Caco-2 (cell line): ENCODE data around the gene ALDH16A1. TPM values are rescaled to one million over a fixed set of nuclear protein-coding genes. Genes with fewer than 3 reads are reported as not detected.
"Not testable (repeated sequence)": the region's sequence is repeated elsewhere in the genome, so short reads cannot be mapped to it uniquely, and the experiment has no call there.

Source experiments
- BruUV-seq: library from RNA; stranded (reverse); fragments of 400-500 nt; replicated peaks from 2 replicates; lab custom pipeline; 2021; lab: Mats Ljungman, UMichigan
- CTCF ChIA-PET: fragments of 300-600 bp; sonication (Branson Sonifier 250); formaldehyde crosslinking; loops from one replicate; lab custom pipeline; 2022; ENCODE audit warnings: antibody characterized with exemption; lab: Charles Lee
- POLR2A ChIA-PET: fragments of 300-600 bp; sonication (Branson Sonifier 250); formaldehyde crosslinking; loops from one replicate; lab custom pipeline; 2022; ENCODE audit warnings: antibody characterized with exemption; lab: Charles Lee
- DNase-seq, 2 experiments: peaks; one replicate each; pipeline versions ENCODE4 v3.0.0 to v3.0.0-alpha.2; 2020 to 2022
- H3K27me3 ChIP-seq: replicated peaks from 2 replicates; pipeline ENCODE4 v1.6.0; 2011; ENCODE audit warnings: low read length; ENCODE audit not compliant: control insufficient read depth, insufficient read depth
- H3K36me3 ChIP-seq: 2 replicates; pipeline ENCODE4 v1.5.1; 2011; ENCODE audit warnings: low read length; ENCODE audit not compliant: control insufficient read depth, insufficient read depth
- H3K4me1 ChIP-seq: fragments of 250-450 bp; sonication (Bioruptor Pico); 2 replicates; pipeline ENCODE4 v1.5.1; 2020; ENCODE audit warnings: mild to moderate bottlenecking
- H3K4me3 ChIP-seq: 2 replicates; pipeline ENCODE4 v1.5.1; 2011; ENCODE audit warnings: low read depth, mild to moderate bottlenecking, control low read depth, low read length
- H3K9me3 ChIP-seq: fragments of 250-450 bp; sonication (Bioruptor Pico); 2 replicates; pipeline ENCODE4 v1.5.1; 2020; ENCODE audit warnings: mild to moderate bottlenecking, moderate library complexity
- H3K27ac Mint-ChIP-seq: one replicate; pipeline ENCODE4 v1.8.0; 2022; ENCODE audit warnings: mixed read lengths; ENCODE audit not compliant: unreplicated experiment
- H3K27me3 Mint-ChIP-seq: one replicate; pipeline ENCODE4 v1.8.0; 2022; ENCODE audit warnings: mixed read lengths; ENCODE audit not compliant: insufficient read depth, unreplicated experiment
- H3K36me3 Mint-ChIP-seq: one replicate; pipeline ENCODE4 v1.8.0; 2022; ENCODE audit warnings: mild to moderate bottlenecking, mixed read lengths; ENCODE audit not compliant: insufficient read depth, unreplicated experiment
- H3K4me1 Mint-ChIP-seq: one replicate; pipeline ENCODE4 v1.8.0; 2022; ENCODE audit warnings: low read depth, mixed read lengths; ENCODE audit not compliant: unreplicated experiment
- H3K4me3 Mint-ChIP-seq: one replicate; pipeline ENCODE4 v1.8.0; 2022; ENCODE audit warnings: mild to moderate bottlenecking, moderate library complexity, mixed read lengths; ENCODE audit not compliant: unreplicated experiment
- H3K9me3 Mint-ChIP-seq: one replicate; pipeline ENCODE4 v1.8.0; 2022; ENCODE audit warnings: mixed read lengths; ENCODE audit not compliant: unreplicated experiment
- intact Hi-C: fragments of 100-400 bp; cut with micrococcal nuclease; formaldehyde crosslinking; loops from one replicate; pipeline ENCODE4 v1.10.0; 2022; ENCODE audit not compliant: unreplicated experiment
- total RNA-seq: library from RNA; stranded (reverse); gene quantifications from 2 replicates; pipeline ENCODE4 v1.2.3, GENCODE V29; 2022
- TF ChIP-seq, protein P1 (sequence below), 2 experiments: fragments of 200-600 bp in 1 of 2; IDR thresholded peaks; 1 replicate in 1 of 2; 2 replicates in 1 of 2; pipeline versions ENCODE4 v1.5.1 to v1.8.0; 2011 to 2022; ENCODE audit warnings: antibody characterized with exemption in 1 of 2, control low read depth in 1 of 2, inconsistent platforms in 1 of 2, low read depth in 1 of 2, low read length in 1 of 2, mild to moderate bottlenecking in 1 of 2, moderate library complexity in 1 of 2; ENCODE audit not compliant: insufficient read depth in 1 of 2, severe bottlenecking in 1 of 2, unreplicated experiment in 1 of 2

Gene ALDH16A1
- total RNA-seq, 1 experiment from 2014 or later: 45.0 TPM

DNA sequence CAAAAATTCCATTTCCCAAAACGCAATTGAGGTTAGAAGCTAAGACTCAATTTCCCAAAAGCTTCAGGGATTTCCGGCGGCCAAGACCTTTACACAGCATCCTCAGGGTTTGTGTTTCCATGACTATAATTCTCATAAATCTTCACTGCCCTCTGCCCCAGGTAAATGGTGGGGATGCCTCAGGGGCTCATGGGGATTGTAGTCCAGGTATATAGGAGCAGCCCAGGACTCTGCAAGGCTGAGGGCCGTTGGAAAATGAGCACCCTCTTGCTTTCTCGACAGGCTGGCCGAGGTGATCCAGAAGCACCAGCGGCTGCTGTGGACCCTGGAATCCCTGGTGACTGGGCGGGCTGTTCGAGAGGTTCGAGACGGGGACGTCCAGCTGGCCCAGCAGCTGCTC is 6.4 kb downstream of the ALDH16A1 start:
- intact Hi-C loops: no loop called here
- no peaks in the 10 kb centered on the region for H3K27me3 ChIP-seq
- no peak overlapping the region for H3K4me3 Mint-ChIP-seq
- H3K27ac Mint-ChIP-seq: no peak overlapping the region
- ChIA-PET CTCF (no interaction called here), POLR2A (no interaction called here)
- no peaks in the 10 kb centered on the region; the same call in none of the 2 replicates for H3K36me3 ChIP-seq
- DNase-seq: no peak
- H3K36me3 Mint-ChIP-seq: peaks cover 17% of the 10 kb centered on the region
- BruUV-seq: no TSS peak
- H3K4me1 ChIP-seq: peaks cover 2% of the 10 kb centered on the region; the same call in 1 of the 2 replicates
- TF ChIP-seq, protein P1, sequence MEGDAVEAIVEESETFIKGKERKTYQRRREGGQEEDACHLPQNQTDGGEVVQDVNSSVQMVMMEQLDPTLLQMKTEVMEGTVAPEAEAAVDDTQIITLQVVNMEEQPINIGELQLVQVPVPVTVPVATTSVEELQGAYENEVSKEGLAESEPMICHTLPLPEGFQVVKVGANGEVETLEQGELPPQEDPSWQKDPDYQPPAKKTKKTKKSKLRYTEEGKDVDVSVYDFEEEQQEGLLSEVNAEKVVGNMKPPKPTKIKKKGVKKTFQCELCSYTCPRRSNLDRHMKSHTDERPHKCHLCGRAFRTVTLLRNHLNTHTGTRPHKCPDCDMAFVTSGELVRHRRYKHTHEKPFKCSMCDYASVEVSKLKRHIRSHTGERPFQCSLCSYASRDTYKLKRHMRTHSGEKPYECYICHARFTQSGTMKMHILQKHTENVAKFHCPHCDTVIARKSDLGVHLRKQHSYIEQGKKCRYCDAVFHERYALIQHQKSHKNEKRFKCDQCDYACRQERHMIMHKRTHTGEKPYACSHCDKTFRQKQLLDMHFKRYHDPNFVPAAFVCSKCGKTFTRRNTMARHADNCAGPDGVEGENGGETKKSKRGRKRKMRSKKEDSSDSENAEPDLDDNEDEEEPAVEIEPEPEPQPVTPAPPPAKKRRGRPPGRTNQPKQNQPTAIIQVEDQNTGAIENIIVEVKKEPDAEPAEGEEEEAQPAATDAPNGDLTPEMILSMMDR (IDR thresholded peaks at IDR 0.05; ENCODE audit: insufficient read depth in 1 of 2, low read depth in 1 of 2, low read length in 1 of 2, severe bottlenecking in 1 of 2, unreplicated experiment in 1 of 2): no peak
- H3K9me3 Mint-ChIP-seq: no peaks in the 10 kb centered on the region
- no peaks in the 10 kb centered on the region for H3K27me3 Mint-ChIP-seq
- H3K4me3 ChIP-seq: no peak overlapping the region
- H3K4me1 Mint-ChIP-seq: no peaks in the 10 kb centered on the region
- H3K9me3 ChIP-seq: no peaks in the 10 kb centered on the region

DNA sequence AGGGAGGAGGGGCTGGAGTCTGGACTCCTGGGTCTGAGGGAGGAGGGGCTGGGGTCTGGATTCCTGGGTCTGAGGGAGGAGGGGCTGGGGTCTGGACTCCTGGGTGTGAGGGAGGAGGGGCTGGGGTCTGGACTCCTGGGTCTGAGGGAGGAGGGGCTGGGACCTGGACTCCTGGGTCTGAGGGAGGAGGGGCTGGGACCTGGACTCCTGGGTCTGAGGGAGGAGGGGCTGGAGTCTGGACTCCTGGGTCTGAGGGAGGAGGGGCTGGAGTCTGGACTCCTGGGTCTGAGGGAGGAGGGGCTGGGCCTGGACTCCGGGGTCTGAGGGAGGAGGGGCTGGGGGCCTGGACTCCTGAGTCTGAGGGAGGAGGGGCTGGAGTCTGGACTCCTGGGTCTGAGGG is 8.1 kb downstream of the ALDH16A1 start:
- POLR2A ChIA-PET, H3K4me3 ChIP-seq, H3K4me3 Mint-ChIP-seq, DNase-seq, BruUV-seq, H3K9me3 Mint-ChIP-seq, H3K4me1 ChIP-seq, H3K9me3 ChIP-seq, H3K36me3 ChIP-seq, H3K27me3 ChIP-seq, H3K4me1 Mint-ChIP-seq, intact Hi-C loops, H3K27ac Mint-ChIP-seq, H3K27me3 Mint-ChIP-seq: not testable (repeated sequence)
- H3K36me3 Mint-ChIP-seq: peaks cover 26% of the 10 kb centered on the region
- CTCF ChIA-PET: interaction anchor here (0.7 kb wide), 1 partner anchor 134 kb away, joined by 5 read pairs; no protein-coding TSS in a partner anchor

DNA sequence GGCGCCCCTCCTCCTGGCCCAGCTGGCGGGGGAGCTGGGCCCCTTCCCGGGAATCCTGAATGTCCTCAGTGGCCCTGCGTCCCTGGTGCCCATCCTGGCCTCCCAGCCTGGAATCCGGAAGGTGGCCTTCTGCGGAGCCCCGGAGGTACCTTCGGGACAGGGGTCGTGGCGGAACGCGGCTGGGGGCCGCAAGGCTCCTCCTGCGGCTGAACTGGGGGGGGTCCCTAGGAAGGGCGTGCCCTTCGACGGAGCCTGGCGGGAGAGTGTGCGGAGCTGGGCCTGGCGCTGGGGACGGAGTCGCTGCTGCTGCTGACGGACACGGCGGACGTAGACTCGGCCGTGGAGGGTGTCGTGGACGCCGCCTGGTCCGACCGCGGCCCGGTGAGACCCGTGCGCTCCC is 8.6 kb downstream of the ALDH16A1 start:
- no peak overlapping the region for H3K4me3 ChIP-seq
- ChIA-PET POLR2A (no interaction called here), CTCF (no interaction called here)
- intact Hi-C loops: no loop called here
- H3K27me3 Mint-ChIP-seq: no peaks in the 10 kb centered on the region
- H3K27me3 ChIP-seq: no peaks in the 10 kb centered on the region
- TF ChIP-seq, protein P1 (IDR thresholded peaks at IDR 0.05; ENCODE audit: insufficient read depth in 1 of 2, low read depth in 1 of 2, low read length in 1 of 2, severe bottlenecking in 1 of 2, unreplicated experiment in 1 of 2): no peak
- BruUV-seq: no TSS peak
- H3K27ac Mint-ChIP-seq: no peak overlapping the region
- no peaks in the 10 kb centered on the region for H3K9me3 Mint-ChIP-seq
- H3K9me3 ChIP-seq: no peaks in the 10 kb centered on the region
- H3K36me3 ChIP-seq: no peaks in the 10 kb centered on the region; the same call in none of the 2 replicates
- no peaks in the 10 kb centered on the region for H3K4me1 Mint-ChIP-seq
- H3K4me1 ChIP-seq: no peaks in the 10 kb centered on the region
- no peak overlapping the region for H3K4me3 Mint-ChIP-seq
- peaks cover 26% of the 10 kb centered on the region for H3K36me3 Mint-ChIP-seq
- DNase-seq: no peak

- Mint-ChIP-seq H3K4me1 (no peaks in the 10 kb centered on the region), H3K9me3 (no peaks in the 10 kb centered on the region), H3K27ac (no peak overlapping the region), H3K4me3 (no peak overlapping the region), H3K36me3 (peaks cover 26% of the 10 kb centered on the region), H3K27me3 (no peaks in the 10 kb centered on the region)
- no peaks in the 10 kb centered on the region; the same call in none of the 2 replicates for H3K36me3 ChIP-seq
- POLR2A ChIA-PET: no interaction called here
- H3K9me3 ChIP-seq: no peaks in the 10 kb centered on the region
- CTCF ChIA-PET: no interaction called here
- no TSS peak for BruUV-seq
- DNase-seq: no peak
- intact Hi-C loops: no loop called here
- no peaks in the 10 kb centered on the region for H3K27me3 ChIP-seq
- no peaks in the 10 kb centered on the region for H3K4me1 ChIP-seq
- no peak overlapping the region for H3K4me3 ChIP-seq
- TF ChIP-seq, protein P1 (IDR thresholded peaks at IDR 0.05; ENCODE audit: insufficient read depth in 1 of 2, low read depth in 1 of 2, low read length in 1 of 2, severe bottlenecking in 1 of 2, unreplicated experiment in 1 of 2): no peak
Observed at GRCh38 chr19:49462492-49462891, 9.5 kb downstream of the ALDH16A1 start.
